HG03175 (cell line): ENCODE data around the gene PLA2G3.
A peak's percentile ranks its signal among the peaks of the same experiment; 100 is the strongest.
"Not testable (repeated sequence)": the region's sequence is repeated elsewhere in the genome, so short reads cannot be mapped to it uniquely, and the experiment has no call there.

Experiments
- ATAC-seq: cut with Tn5 transposase; IDR thresholded peaks from one replicate; pipeline ENCODE4 v1.9.1; 2021; ENCODE audit warnings: mild to moderate bottlenecking, moderate library complexity; ENCODE audit not compliant: unreplicated experiment

PLA2G3 gene

GRCh38 chr22:31139866-31140716 lies at the start of gene PLA2G3:
Gene PLA2G3, minus strand, starts transcription at chr22:31140508. Its CDS starts 154 bp downstream, at chr22:31140354.
- ATAC-seq: no peak

- ATAC-seq: no peak
Observed at GRCh38 chr22:31187627-31188026, 47.3 kb upstream of the PLA2G3 start.

- no peak for ATAC-seq
Observed at GRCh38 chr22:31185056-31185455, 44.7 kb upstream of the PLA2G3 start.

GRCh38 chr22:31184015-31184414 lies 43.7 kb upstream of the PLA2G3 start:
- ATAC-seq: no peak

GRCh38 chr22:31179345-31179744 lies 39.0 kb upstream of the PLA2G3 start:
- no peak for ATAC-seq

GRCh38 chr22:31178859-31179258 lies 38.6 kb upstream of the PLA2G3 start:
- ATAC-seq: no peak

- no peak for ATAC-seq
Observed at GRCh38 chr22:31177420-31178162, 37.3 kb upstream of the PLA2G3 start.

- ATAC-seq: no peak
Observed at GRCh38 chr22:31176923-31177322, 36.6 kb upstream of the PLA2G3 start.

- ATAC-seq: no peak
Observed at GRCh38 chr22:31173386-31174145, 33.3 kb upstream of the PLA2G3 start.

GRCh38 chr22:31171734-31172133 lies 31.4 kb upstream of the PLA2G3 start:
- not testable (repeated sequence) for ATAC-seq

- no peak for ATAC-seq
Observed at GRCh38 chr22:31170971-31171370, 30.7 kb upstream of the PLA2G3 start.

- no peak for ATAC-seq
Observed at GRCh38 chr22:31162015-31162765, 21.9 kb upstream of the PLA2G3 start.

GRCh38 chr22:31161386-31161785 lies 21.1 kb upstream of the PLA2G3 start:
- no peak for ATAC-seq

GRCh38 chr22:31160328-31160978 lies 20.1 kb upstream of the PLA2G3 start:
- peak; percentile 35 for ATAC-seq

- ATAC-seq: no peak
Observed at GRCh38 chr22:31155422-31155821, 15.1 kb upstream of the PLA2G3 start.

- no peak for ATAC-seq
Observed at GRCh38 chr22:31154975-31155374, 14.7 kb upstream of the PLA2G3 start.

GRCh38 chr22:31153357-31153756 lies 13.0 kb upstream of the PLA2G3 start:
- no peak for ATAC-seq

- ATAC-seq: no peak
Observed at GRCh38 chr22:31151872-31152271, 11.6 kb upstream of the PLA2G3 start.

- no peak for ATAC-seq
Observed at GRCh38 chr22:31150615-31151014, 10.3 kb upstream of the PLA2G3 start.
